HEK293 (cell line): ENCODE data around the gene TMOD2.

Experiments used
- CTCF ChIA-PET: fragments of 350-600 bp; formaldehyde crosslinking; extraction: SDS; loops from one replicate; lab custom pipeline; 2021; ENCODE audit warnings: antibody characterized with exemption; lab: Yijun Ruan, JAX
- POLR2A ChIA-PET: fragments of 300-600 bp; formaldehyde crosslinking; extraction: SDS; loops from one replicate; lab custom pipeline; 2020; ENCODE audit warnings: antibody characterized with exemption, inconsistent platforms; lab: Yijun Ruan, JAX
- H3K27ac ChIP-seq: fragments of 200-500 bp; sonication (Bioruptor generic); 2 replicates; pipeline ENCODE4 v1.5.1; 2014; ENCODE audit warnings: low read depth, low read length, control low read depth, inconsistent platforms; ENCODE audit errors: extremely low read depth
- H3K36me3 ChIP-seq, 2 experiments: fragments of 200-500 bp in 1 of 2; sonication (Bioruptor generic) in 1 of 2; 1 replicate in 1 of 2; 2 replicates in 1 of 2; pipeline ENCODE4 v1.5.1; 2014 to 2017; ENCODE audit warnings: inconsistent platforms in 2 of 2, low read length in 2 of 2; ENCODE audit not compliant: control insufficient read depth in 2 of 2, insufficient read depth in 1 of 2
- H3K4me1 ChIP-seq: fragments of 200-500 bp; sonication (Bioruptor generic); 2 replicates; pipeline ENCODE4 v1.5.1; 2014; ENCODE audit warnings: mild to moderate bottlenecking, low read length, inconsistent platforms; ENCODE audit not compliant: control insufficient read depth, insufficient read depth
- H3K4me3 ChIP-seq: 2 replicates; pipeline ENCODE4 v1.5.1; 2011; ENCODE audit warnings: low read depth, mild to moderate bottlenecking, control low read depth, low read length, moderate library complexity
- H3K9me3 ChIP-seq: fragments of 200-500 bp; sonication (Bioruptor generic); 2 replicates; pipeline ENCODE4 v1.5.1; 2014; ENCODE audit warnings: low read depth, low read length, inconsistent platforms; ENCODE audit not compliant: control insufficient read depth, insufficient read depth
- GLI2 ChIP-seq: fragments of 450-650 bp; formaldehyde crosslinking; IDR thresholded peaks from 2 replicates; pipeline ENCODE4; 2017; ENCODE audit warnings: missing biosample characterization, missing genetic modification characterization, low read depth, borderline replicate concordance
- KLF1 ChIP-seq: fragments of 450-650 bp; formaldehyde crosslinking; IDR thresholded peaks from 2 replicates; pipeline ENCODE4 v1.5.1; 2016; ENCODE audit warnings: missing biosample characterization, missing genetic modification characterization
- KLF8 ChIP-seq: fragments of 450-650 bp; formaldehyde crosslinking; IDR thresholded peaks from 2 replicates; pipeline ENCODE4 v1.5.1; 2016; ENCODE audit warnings: missing biosample characterization, missing genetic modification characterization
- KLF9 ChIP-seq: fragments of 450-650 bp; formaldehyde crosslinking; IDR thresholded peaks from 2 replicates; pipeline ENCODE4 v1.5.1; 2016; ENCODE audit warnings: missing biosample characterization, missing genetic modification characterization, low read depth
- OSR2 ChIP-seq: fragments of 450-650 bp; formaldehyde crosslinking; IDR thresholded peaks from 2 replicates; pipeline ENCODE4 v1.5.1; 2016; ENCODE audit warnings: missing biosample characterization, missing genetic modification characterization
- ZBTB17 ChIP-seq: fragments of 450-650 bp; formaldehyde crosslinking; IDR thresholded peaks from 2 replicates; pipeline ENCODE4 v1.5.1; 2016; ENCODE audit warnings: missing biosample characterization, missing genetic modification characterization
- ZBTB20 ChIP-seq: fragments of 450-650 bp; formaldehyde crosslinking; IDR thresholded peaks from 2 replicates; pipeline ENCODE4 v1.5.1; 2016; ENCODE audit warnings: missing biosample characterization, missing genetic modification characterization
- ZFP69B ChIP-seq: fragments of 450-650 bp; formaldehyde crosslinking; IDR thresholded peaks from 2 replicates; pipeline ENCODE4 v1.5.1; 2016; ENCODE audit warnings: missing biosample characterization, missing genetic modification characterization
- ZNF10 ChIP-seq: fragments of 450-650 bp; formaldehyde crosslinking; IDR thresholded peaks from 2 replicates; pipeline ENCODE4 v1.5.1; 2017; ENCODE audit warnings: missing biosample characterization, missing genetic modification characterization
- ZNF112 ChIP-seq: fragments of 450-650 bp; formaldehyde crosslinking; IDR thresholded peaks from 2 replicates; pipeline ENCODE4 v1.5.0; 2017; ENCODE audit warnings: missing biosample characterization, missing genetic modification characterization
- ZNF223 ChIP-seq: fragments of 450-650 bp; formaldehyde crosslinking; IDR thresholded peaks from 2 replicates; pipeline ENCODE4 v1.5.1; 2016; ENCODE audit warnings: missing biosample characterization, missing genetic modification characterization
- ZNF274 ChIP-seq, 2 experiments: fragments of 200-500 bp in 1 of 2; fragments of 450-650 bp in 1 of 2; sonication (Bioruptor generic) in 1 of 2; formaldehyde crosslinking in 1 of 2; IDR thresholded peaks; 2 replicates each; pipeline versions ENCODE4 v1.5.1 to v1.6.1; 2014 to 2016; ENCODE audit warnings: borderline replicate concordance in 1 of 2, inconsistent platforms in 1 of 2, low read length in 1 of 2, missing biosample characterization in 1 of 2, missing genetic modification characterization in 1 of 2
- ZNF335 ChIP-seq: fragments of 450-650 bp; formaldehyde crosslinking; conservative IDR thresholded peaks from 2 replicates; pipeline ENCODE4 v1.5.1; 2016; ENCODE audit warnings: missing biosample characterization, missing genetic modification characterization
- ZNF596 ChIP-seq: fragments of 450-650 bp; IDR thresholded peaks from 2 replicates; pipeline ENCODE4 v1.5.0; 2018; ENCODE audit warnings: missing biosample characterization, mild to moderate bottlenecking, missing genetic modification characterization, moderate library complexity
- ZNF76 ChIP-seq: fragments of 450-650 bp; formaldehyde crosslinking; IDR thresholded peaks from 2 replicates; pipeline ENCODE4; 2016; ENCODE audit warnings: low read depth, missing biosample characterization, missing genetic modification characterization, borderline replicate concordance
- TF ChIP-seq, protein P1 (sequence below): fragments of 450-650 bp; IDR thresholded peaks from 2 replicates; pipeline ENCODE4 v1.5.1; 2018; ENCODE audit warnings: missing biosample characterization, missing genetic modification characterization
- TF ChIP-seq, protein P2 (sequence below): fragments of 450-650 bp; formaldehyde crosslinking; IDR thresholded peaks from 2 replicates; pipeline ENCODE4 v1.5.1; 2016; ENCODE audit warnings: missing biosample characterization, missing genetic modification characterization
- TF ChIP-seq, protein P3 (sequence below): fragments of 450-650 bp; formaldehyde crosslinking; IDR thresholded peaks from 2 replicates; pipeline ENCODE4 v1.5.1; 2016; ENCODE audit warnings: missing biosample characterization, missing genetic modification characterization
- TF ChIP-seq, protein P4 (sequence below): fragments of 450-650 bp; formaldehyde crosslinking; IDR thresholded peaks from 2 replicates; pipeline ENCODE4 v1.5.0; 2017; ENCODE audit warnings: missing biosample characterization, missing genetic modification characterization, borderline replicate concordance

The TMOD2 gene

DNA sequence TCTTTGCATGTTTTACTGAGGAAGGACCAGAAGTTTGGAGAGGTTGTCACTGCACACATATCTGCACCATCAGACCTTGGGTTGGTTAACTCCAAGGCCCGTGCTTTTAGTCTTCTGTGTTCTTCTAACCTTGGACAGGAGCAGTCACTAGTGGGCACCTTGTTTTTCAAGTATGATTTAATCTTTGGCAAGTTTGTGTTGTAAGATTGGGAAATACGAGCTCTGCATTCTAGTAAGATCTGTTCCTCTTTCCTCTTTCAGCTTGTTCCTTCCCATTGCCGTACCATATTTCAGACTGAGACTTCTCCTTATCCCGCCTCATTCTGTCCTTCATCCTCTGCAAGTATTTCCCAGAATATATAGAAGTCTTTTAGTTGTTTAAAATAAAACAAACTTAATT lies 5.1 kb downstream of the TMOD2 start (continued):
- TF ChIP-seq, protein P1, sequence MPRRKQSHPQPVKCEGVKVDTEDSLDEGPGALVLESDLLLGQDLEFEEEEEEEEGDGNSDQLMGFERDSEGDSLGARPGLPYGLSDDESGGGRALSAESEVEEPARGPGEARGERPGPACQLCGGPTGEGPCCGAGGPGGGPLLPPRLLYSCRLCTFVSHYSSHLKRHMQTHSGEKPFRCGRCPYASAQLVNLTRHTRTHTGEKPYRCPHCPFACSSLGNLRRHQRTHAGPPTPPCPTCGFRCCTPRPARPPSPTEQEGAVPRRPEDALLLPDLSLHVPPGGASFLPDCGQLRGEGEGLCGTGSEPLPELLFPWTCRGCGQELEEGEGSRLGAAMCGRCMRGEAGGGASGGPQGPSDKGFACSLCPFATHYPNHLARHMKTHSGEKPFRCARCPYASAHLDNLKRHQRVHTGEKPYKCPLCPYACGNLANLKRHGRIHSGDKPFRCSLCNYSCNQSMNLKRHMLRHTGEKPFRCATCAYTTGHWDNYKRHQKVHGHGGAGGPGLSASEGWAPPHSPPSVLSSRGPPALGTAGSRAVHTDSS (tag by site-specific recombination) = no peak

DNA sequence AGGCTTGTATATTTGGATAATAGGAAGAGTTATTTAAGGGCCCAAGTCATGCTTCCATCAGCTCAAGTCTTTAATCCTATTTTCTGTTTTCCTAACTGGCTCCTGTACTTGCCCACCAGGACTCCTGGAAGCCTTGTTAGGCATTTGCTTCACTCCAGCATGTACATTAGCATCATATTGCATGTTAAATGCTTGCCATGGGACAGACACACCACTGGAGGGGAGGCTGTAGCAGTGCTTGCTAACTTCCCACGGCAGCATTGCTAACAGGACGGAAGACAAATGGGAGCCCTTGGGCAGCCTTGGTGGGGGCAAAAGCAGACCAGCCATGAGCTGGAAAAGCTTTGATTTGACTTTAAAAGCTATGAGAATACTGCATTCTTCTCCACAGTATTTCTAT lies 6.1 kb downstream of the TMOD2 start:
- CTCF ChIA-PET = interaction anchor here (2.7 kb wide), 1 partner anchor 19 kb away, joined by 21 read pairs; no protein-coding TSS in a partner anchor
- Histone ChIP-seq H3K27ac (no peak overlapping the region), H3K36me3 (no peaks in the 10 kb centered on the region), H3K9me3 (no peaks in the 10 kb centered on the region), H3K4me1 (0 out of 2 replicates have a peak, but pooled peaks cover 2% of the 10 kb centered on the region), H3K4me3 (no peak overlapping the region)
- POLR2A ChIA-PET = no interaction called here
- TF ChIP-seq OSR2 (tag by site-specific recombination) (no peak), GLI2 (tag by site-specific recombination) (no peak), ZNF274 (IDR thresholded peaks at IDR 0.05; ENCODE audit: low read length) (no peak), ZNF274 (tag by site-specific recombination; IDR thresholded peaks at IDR 0.05; ENCODE audit: borderline replicate concordance) (no peak), ZNF112 (tag by site-specific recombination) (no peak), KLF1 (tag by site-specific recombination) (no peak), ZBTB20 (tag by site-specific recombination) (no peak), KLF8 (tag by site-specific recombination) (no peak), ZNF76 (no peak), ZBTB17 (tag by site-specific recombination) (no peak), ZNF223 (tag by site-specific recombination) (no peak), ZFP69B (tag by site-specific recombination) (no peak), ZNF596 (no peak), ZNF10 (tag by site-specific recombination) (no peak), ZNF335 (tag by site-specific recombination) (no peak), KLF9 (tag by site-specific recombination) (no peak)
- TF ChIP-seq, protein P2, sequence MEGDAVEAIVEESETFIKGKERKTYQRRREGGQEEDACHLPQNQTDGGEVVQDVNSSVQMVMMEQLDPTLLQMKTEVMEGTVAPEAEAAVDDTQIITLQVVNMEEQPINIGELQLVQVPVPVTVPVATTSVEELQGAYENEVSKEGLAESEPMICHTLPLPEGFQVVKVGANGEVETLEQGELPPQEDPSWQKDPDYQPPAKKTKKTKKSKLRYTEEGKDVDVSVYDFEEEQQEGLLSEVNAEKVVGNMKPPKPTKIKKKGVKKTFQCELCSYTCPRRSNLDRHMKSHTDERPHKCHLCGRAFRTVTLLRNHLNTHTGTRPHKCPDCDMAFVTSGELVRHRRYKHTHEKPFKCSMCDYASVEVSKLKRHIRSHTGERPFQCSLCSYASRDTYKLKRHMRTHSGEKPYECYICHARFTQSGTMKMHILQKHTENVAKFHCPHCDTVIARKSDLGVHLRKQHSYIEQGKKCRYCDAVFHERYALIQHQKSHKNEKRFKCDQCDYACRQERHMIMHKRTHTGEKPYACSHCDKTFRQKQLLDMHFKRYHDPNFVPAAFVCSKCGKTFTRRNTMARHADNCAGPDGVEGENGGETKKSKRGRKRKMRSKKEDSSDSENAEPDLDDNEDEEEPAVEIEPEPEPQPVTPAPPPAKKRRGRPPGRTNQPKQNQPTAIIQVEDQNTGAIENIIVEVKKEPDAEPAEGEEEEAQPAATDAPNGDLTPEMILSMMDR = no peak
- TF ChIP-seq, protein P3, sequence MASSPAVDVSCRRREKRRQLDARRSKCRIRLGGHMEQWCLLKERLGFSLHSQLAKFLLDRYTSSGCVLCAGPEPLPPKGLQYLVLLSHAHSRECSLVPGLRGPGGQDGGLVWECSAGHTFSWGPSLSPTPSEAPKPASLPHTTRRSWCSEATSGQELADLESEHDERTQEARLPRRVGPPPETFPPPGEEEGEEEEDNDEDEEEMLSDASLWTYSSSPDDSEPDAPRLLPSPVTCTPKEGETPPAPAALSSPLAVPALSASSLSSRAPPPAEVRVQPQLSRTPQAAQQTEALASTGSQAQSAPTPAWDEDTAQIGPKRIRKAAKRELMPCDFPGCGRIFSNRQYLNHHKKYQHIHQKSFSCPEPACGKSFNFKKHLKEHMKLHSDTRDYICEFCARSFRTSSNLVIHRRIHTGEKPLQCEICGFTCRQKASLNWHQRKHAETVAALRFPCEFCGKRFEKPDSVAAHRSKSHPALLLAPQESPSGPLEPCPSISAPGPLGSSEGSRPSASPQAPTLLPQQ = no peak
- TF ChIP-seq, protein P4, sequence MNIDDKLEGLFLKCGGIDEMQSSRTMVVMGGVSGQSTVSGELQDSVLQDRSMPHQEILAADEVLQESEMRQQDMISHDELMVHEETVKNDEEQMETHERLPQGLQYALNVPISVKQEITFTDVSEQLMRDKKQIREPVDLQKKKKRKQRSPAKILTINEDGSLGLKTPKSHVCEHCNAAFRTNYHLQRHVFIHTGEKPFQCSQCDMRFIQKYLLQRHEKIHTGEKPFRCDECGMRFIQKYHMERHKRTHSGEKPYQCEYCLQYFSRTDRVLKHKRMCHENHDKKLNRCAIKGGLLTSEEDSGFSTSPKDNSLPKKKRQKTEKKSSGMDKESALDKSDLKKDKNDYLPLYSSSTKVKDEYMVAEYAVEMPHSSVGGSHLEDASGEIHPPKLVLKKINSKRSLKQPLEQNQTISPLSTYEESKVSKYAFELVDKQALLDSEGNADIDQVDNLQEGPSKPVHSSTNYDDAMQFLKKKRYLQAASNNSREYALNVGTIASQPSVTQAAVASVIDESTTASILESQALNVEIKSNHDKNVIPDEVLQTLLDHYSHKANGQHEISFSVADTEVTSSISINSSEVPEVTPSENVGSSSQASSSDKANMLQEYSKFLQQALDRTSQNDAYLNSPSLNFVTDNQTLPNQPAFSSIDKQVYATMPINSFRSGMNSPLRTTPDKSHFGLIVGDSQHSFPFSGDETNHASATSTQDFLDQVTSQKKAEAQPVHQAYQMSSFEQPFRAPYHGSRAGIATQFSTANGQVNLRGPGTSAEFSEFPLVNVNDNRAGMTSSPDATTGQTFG = no peak
